Measurements from ENCODE around the gene SERGEF. TPM values are rescaled to one million over a fixed set of nuclear protein-coding genes. Genes with fewer than 3 reads are reported as not detected.

Gene SERGEF
- total and polyA plus RNA-seq, 2 donors from 2014 or later, result 33.2 to 63.0 TPM

DNA sequence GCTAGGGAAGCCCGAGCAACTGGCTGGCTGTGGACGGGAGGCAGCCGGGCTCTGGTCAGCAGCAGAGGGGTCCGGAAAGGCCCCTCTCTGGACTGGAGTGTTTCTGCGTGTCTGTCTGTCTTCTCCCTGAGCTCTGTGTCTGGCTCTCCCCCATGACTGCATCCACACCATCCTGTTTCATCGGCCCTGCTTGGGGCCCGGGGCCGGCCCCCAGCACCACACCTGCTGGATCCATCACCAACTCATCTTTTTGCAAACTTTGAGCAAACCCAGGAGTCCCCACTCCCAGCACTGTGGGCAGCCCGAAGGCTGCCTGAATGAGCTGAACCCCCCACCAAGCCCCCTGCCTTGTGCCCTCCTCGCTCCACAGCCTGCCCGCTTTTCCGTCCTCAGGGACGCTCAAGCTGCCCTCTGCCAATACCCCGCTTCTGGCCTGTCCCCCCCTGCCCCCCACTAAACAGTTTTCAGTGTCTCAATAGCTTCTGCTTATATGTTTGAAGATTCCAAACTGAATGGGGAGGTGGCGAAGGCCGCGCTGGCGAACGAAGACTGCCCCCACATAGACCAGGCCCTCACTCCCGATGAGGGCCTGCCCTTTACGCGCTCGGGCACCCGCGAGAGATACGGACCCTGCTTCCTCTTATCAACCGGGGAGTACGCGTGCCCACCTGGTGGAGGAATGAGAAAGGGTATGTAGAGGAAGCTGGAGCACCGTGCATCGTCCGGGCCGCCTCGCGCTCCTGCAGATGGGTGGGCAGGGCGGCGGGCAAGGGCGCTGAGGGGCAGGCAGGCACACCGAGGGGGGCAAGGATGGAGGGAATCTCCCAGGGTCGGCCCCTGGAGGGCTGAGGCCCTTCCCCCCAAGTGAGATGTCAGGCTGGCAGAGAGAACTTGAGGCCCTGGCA, 233.6 kb downstream of the SERGEF start:
- no peaks in the 10 kb centered on the region for H3K9me3 ChIP-seq (ENCODE audit: control insufficient read depth in 2 of 3, insufficient read depth in 1 of 3, low read length in 3 of 3)
- FAIRE-seq (no peak), DNase-seq (peak in 1 of 5 donors; percentile 60)
- H3K27ac ChIP-seq (ENCODE audit: low read depth in 2 of 2, low read length in 2 of 2), result no peak overlapping the region
- no peak overlapping the region for H3K4me3 ChIP-seq (ENCODE audit: low read length in 3 of 3)
- no peaks in the 10 kb centered on the region for H3K4me1 ChIP-seq (ENCODE audit: control insufficient read depth in 2 of 3, insufficient read depth in 2 of 3, low read depth in 1 of 3, low read length in 3 of 3)
- intact Hi-C loops (cut with DNase I), result no loop called here
- H3K36me3 ChIP-seq (ENCODE audit: control insufficient read depth in 2 of 3, insufficient read depth in 3 of 3, low read length in 3 of 3), result no peaks in the 10 kb centered on the region
- TF ChIP-seq, protein P1, sequence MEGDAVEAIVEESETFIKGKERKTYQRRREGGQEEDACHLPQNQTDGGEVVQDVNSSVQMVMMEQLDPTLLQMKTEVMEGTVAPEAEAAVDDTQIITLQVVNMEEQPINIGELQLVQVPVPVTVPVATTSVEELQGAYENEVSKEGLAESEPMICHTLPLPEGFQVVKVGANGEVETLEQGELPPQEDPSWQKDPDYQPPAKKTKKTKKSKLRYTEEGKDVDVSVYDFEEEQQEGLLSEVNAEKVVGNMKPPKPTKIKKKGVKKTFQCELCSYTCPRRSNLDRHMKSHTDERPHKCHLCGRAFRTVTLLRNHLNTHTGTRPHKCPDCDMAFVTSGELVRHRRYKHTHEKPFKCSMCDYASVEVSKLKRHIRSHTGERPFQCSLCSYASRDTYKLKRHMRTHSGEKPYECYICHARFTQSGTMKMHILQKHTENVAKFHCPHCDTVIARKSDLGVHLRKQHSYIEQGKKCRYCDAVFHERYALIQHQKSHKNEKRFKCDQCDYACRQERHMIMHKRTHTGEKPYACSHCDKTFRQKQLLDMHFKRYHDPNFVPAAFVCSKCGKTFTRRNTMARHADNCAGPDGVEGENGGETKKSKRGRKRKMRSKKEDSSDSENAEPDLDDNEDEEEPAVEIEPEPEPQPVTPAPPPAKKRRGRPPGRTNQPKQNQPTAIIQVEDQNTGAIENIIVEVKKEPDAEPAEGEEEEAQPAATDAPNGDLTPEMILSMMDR (IDR thresholded peaks at IDR 0.05; ENCODE audit: borderline replicate concordance, extremely low read depth, insufficient read depth), result no peak
- no peak overlapping the region for H3K9ac ChIP-seq (ENCODE audit: low read length in 3 of 3)
- no peaks in the 10 kb centered on the region for H3K27me3 ChIP-seq (ENCODE audit: control insufficient read depth, insufficient read depth, low read length)

DNA sequence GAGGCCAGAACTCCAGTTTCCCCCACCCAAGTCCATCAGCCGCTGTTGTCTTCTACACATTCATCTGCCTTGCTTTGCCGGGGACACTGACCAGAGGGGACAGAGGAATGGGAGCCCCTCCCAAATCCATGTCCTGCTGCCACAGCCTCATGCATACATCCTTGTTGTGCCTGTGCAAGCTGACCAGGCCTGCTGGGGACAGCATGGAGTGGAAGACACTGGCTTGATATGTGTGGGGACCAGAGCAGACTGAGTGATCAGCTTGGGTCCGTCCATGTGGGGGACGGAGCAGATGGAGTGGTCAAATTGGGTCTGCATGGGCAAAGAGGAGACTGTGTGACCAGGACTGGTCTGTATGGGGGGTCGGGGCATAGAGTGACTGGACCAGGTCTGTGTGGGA, 234.5 kb downstream of the SERGEF start:
- TF ChIP-seq, protein P1 (IDR thresholded peaks at IDR 0.05; ENCODE audit: borderline replicate concordance, extremely low read depth, insufficient read depth), result no peak
- H3K4me3 ChIP-seq (ENCODE audit: low read length in 3 of 3), result no peak overlapping the region
- H3K27ac ChIP-seq (ENCODE audit: low read depth in 2 of 2, low read length in 2 of 2), result no peak overlapping the region
- H3K36me3 ChIP-seq (ENCODE audit: control insufficient read depth in 2 of 3, insufficient read depth in 3 of 3, low read length in 3 of 3), result no peaks in the 10 kb centered on the region
- H3K4me1 ChIP-seq (ENCODE audit: control insufficient read depth in 2 of 3, insufficient read depth in 2 of 3, low read depth in 1 of 3, low read length in 3 of 3), result no peaks in the 10 kb centered on the region
- FAIRE-seq (no peak), DNase-seq (peak in 1 of 5 donors; percentile 30)
- H3K9ac ChIP-seq (ENCODE audit: low read length in 3 of 3), result no peak overlapping the region
- intact Hi-C loops (cut with DNase I), result no loop called here
- no peaks in the 10 kb centered on the region for H3K9me3 ChIP-seq (ENCODE audit: control insufficient read depth in 2 of 3, insufficient read depth in 1 of 3, low read length in 3 of 3)
- no peaks in the 10 kb centered on the region for H3K27me3 ChIP-seq (ENCODE audit: control insufficient read depth, insufficient read depth, low read length)

DNA sequence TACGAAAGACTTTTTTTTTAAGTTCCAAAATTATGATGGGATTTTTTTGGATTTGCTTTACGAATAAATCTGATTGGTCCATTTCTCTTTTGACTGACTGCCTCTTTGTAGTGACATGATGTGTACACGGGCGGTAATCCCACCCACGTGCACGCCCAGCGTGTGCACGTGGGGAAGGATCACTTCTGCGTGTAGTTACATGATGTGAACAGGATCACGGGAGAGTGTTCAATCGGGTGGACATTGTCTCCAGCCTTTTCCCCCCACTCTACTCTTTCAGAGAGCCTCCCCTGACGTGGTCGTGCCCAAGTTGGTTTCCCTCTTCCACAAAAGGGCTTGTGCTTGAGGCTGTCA, 235.1 kb downstream of the SERGEF start:
- intact Hi-C loops (cut with DNase I), result no loop called here
- no peak for FAIRE-seq

More for the DNA sequence above, 235.1 kb downstream of the SERGEF start:
- Histone ChIP-seq H3K27ac (ENCODE audit: low read depth in 2 of 2, low read length in 2 of 2) (no peak overlapping the region), H3K4me1 (ENCODE audit: control insufficient read depth in 2 of 3, insufficient read depth in 2 of 3, low read depth in 1 of 3, low read length in 3 of 3) (no peaks in the 10 kb centered on the region), H3K9me3 (ENCODE audit: control insufficient read depth in 2 of 3, insufficient read depth in 1 of 3, low read length in 3 of 3) (no peaks in the 10 kb centered on the region), H3K9ac (ENCODE audit: low read length in 3 of 3) (no peak overlapping the region), H3K36me3 (ENCODE audit: control insufficient read depth in 2 of 3, insufficient read depth in 3 of 3, low read length in 3 of 3) (no peaks in the 10 kb centered on the region), H3K4me3 (ENCODE audit: low read length in 3 of 3) (no peak overlapping the region), H3K27me3 (ENCODE audit: control insufficient read depth, insufficient read depth, low read length) (no peaks in the 10 kb centered on the region)
- TF ChIP-seq, protein P1 (IDR thresholded peaks at IDR 0.05; ENCODE audit: borderline replicate concordance, extremely low read depth, insufficient read depth), result no peak
- DNase-seq, result no peak

All from kidney (tissue), 14 donors.